Measurements from ENCODE around the gene AP3M1.

Gene AP3M1

GRCh38 chr10:74072503-74072902 is 78.1 kb downstream of the AP3M1 start:
- H3K4me3 ChIP-seq (ENCODE audit: low read depth, low read length), result no peak overlapping the region
- no peaks in the 10 kb centered on the region for H3K27me3 ChIP-seq (ENCODE audit: control insufficient read depth, insufficient read depth, low read length)
- H3K4me1 ChIP-seq (ENCODE audit: control insufficient read depth, insufficient read depth, low read length), result peaks cover 8% of the 10 kb centered on the region
- H3K9me3 ChIP-seq (ENCODE audit: control insufficient read depth, insufficient read depth, low read length), result no peaks in the 10 kb centered on the region
- H3K36me3 ChIP-seq (ENCODE audit: control insufficient read depth, insufficient read depth, low read length), result peaks cover 2% of the 10 kb centered on the region
- no peak overlapping the region for H3K9ac ChIP-seq (ENCODE audit: low read depth, low read length)

GRCh38 chr10:74071157-74071556 is 79.5 kb downstream of the AP3M1 start:
- Histone ChIP-seq H3K4me1 (ENCODE audit: control insufficient read depth, insufficient read depth, low read length) (peaks cover 8% of the 10 kb centered on the region), H3K27me3 (ENCODE audit: control insufficient read depth, insufficient read depth, low read length) (no peaks in the 10 kb centered on the region), H3K4me3 (ENCODE audit: low read depth, low read length) (no peak overlapping the region), H3K9me3 (ENCODE audit: control insufficient read depth, insufficient read depth, low read length) (no peaks in the 10 kb centered on the region), H3K36me3 (ENCODE audit: control insufficient read depth, insufficient read depth, low read length) (peaks cover 2% of the 10 kb centered on the region), H3K9ac (ENCODE audit: low read depth, low read length) (no peak overlapping the region)

All from iPS-15b (cell line).